Measurements from ENCODE around the gene SLC37A3. TPM values are rescaled to one million over a fixed set of nuclear protein-coding genes. Genes with fewer than 3 reads are reported as not detected.
"Not testable (repeated sequence)": the region's sequence is repeated elsewhere in the genome, so short reads cannot be mapped to it uniquely, and the experiment has no call there.

Gene SLC37A3
- total and polyA plus RNA-seq, 7 experiments from 2014 or later, result 18.5 to 72.7 (median 31.8) TPM

DNA sequence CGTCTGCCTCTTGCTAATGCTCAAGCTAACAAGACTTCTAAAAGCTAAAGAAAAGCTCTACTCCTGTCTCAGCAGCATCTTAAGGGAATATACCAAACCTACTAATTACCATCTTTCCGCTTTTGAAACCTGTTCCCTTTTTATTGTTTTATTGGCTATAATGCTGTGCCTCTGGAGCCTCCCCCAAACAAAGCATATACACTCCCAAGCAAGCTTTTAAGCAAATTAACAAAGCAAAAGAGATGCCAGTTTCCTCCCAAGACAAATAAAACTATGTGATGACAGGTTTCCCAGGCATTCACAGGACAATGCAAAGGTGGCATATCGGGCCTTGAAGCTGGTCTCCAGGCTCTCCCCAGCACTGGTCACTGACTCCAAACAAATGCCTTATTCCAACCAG lies 52.9 kb downstream of the SLC37A3 start:
- Histone ChIP-seq H3K36me3 (ENCODE audit: control insufficient read depth in 2 of 3, insufficient read depth in 3 of 3, low read length in 3 of 3) (peaks cover 6 to 74% (median 20%) of the 10 kb centered on the region in 3 experiments), H3K4me3 (ENCODE audit: low read length) (no peak overlapping the region), H3K27ac (ENCODE audit: low read depth, low read length) (no peak overlapping the region), H3K27me3 (ENCODE audit: control insufficient read depth in 2 of 2, insufficient read depth in 2 of 2, low read length in 2 of 2) (no peaks in the 10 kb centered on the region), H3K4me1 (ENCODE audit: control insufficient read depth in 2 of 2, insufficient read depth in 2 of 2, low read length in 2 of 2) (no peaks in the 10 kb centered on the region), H3K9me3 (ENCODE audit: control insufficient read depth in 2 of 3, low read length in 3 of 3) (no peaks in the 10 kb centered on the region)
- ChIA-PET CTCF (no interaction called here), POLR2A (no interaction called here)
- H3K36me3 Mint-ChIP-seq, result peaks cover 12 to 57% (median 35%) of the 10 kb centered on the region in 5 donors
- H3K4me1 Mint-ChIP-seq, result peaks cover 0 to 15% (median 2%) of the 10 kb centered on the region in 7 donors
- DNase-seq (no peak), ATAC-seq (no peak)
- H3K27me3 Mint-ChIP-seq, result no peaks in the 10 kb centered on the region
- intact Hi-C loops (cut with micrococcal nuclease), result no loop called here
- no peaks in the 10 kb centered on the region for H3K9me3 Mint-ChIP-seq
- no peak overlapping the region for H3K4me3 Mint-ChIP-seq
- H3K27ac Mint-ChIP-seq, result peak overlapping the region in 1 of 9 donors; percentile 42

DNA sequence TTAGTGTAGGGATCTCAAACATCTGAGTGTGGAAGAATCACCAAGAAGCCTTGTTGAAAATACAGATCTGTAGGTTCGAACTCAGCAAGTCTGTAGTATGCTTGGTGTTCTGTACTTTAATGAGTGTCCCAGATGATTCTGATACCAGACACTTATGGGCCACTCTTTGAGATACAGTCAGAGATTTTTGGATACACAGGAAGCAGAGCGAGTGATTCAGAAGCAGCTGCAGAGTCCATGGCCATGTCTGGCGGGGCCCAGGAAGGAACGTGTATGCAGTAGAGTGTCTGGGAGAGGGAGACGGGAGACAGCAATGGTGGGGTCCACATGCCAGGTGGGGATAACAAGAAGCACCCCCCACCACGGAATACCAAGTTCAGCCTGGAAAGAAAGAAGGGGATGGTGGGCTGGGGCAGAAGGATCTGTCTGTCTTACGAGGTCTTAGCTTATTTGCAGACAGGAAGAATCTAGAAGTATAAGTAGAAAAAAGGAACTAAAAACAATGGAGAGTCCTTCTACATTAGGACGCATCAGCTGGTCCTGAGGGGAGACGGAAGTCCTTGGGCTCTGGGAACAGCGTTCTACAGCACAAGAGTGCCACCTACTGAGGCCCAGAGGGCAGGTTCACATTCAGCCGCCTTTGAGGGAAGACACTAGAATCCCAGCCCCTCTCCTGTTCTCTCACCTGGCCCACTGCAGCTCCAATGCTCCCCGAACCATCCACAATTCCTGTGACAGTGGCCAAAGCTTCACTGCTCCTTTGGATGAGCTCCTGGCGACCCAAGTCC lies 55.4 kb downstream of the SLC37A3 start:
- intact Hi-C loops (cut with micrococcal nuclease), result no loop called here
- ChIA-PET POLR2A (interaction anchor here (0.7 to 1.5 kb wide), 3 partner anchors 23 to 60 kb away, joined by 3 to 12 read pairs (median 3); no protein-coding TSS in a partner anchor), CTCF (no interaction called here)
- ATAC-seq (peak; percentile 88), DNase-seq (no peak)
- no peak overlapping the region for H3K27ac Mint-ChIP-seq
- H3K4me3 Mint-ChIP-seq, result no peak overlapping the region
- peaks cover 12 to 54% (median 34%) of the 10 kb centered on the region in 5 donors for H3K36me3 Mint-ChIP-seq
- H3K9me3 ChIP-seq (ENCODE audit: control insufficient read depth in 2 of 3, low read length in 3 of 3), result no peaks in the 10 kb centered on the region
- no peaks in the 10 kb centered on the region for H3K27me3 ChIP-seq (ENCODE audit: control insufficient read depth in 2 of 2, insufficient read depth in 2 of 2, low read length in 2 of 2)
- H3K27me3 Mint-ChIP-seq, result no peaks in the 10 kb centered on the region
- H3K4me1 ChIP-seq (ENCODE audit: control insufficient read depth in 2 of 2, insufficient read depth in 2 of 2, low read length in 2 of 2), result no peaks in the 10 kb centered on the region
- H3K4me3 ChIP-seq (ENCODE audit: low read length), result no peak overlapping the region
- peaks cover 0 to 52% (median 8%) of the 10 kb centered on the region in 3 experiments for H3K36me3 ChIP-seq (ENCODE audit: control insufficient read depth in 2 of 3, insufficient read depth in 3 of 3, low read length in 3 of 3)
- H3K4me1 Mint-ChIP-seq, result peaks cover 0 to 2% (median 0%) of the 10 kb centered on the region in 7 donors
- H3K9me3 Mint-ChIP-seq, result no peaks in the 10 kb centered on the region
- no peak overlapping the region for H3K27ac ChIP-seq (ENCODE audit: low read depth, low read length)

- intact Hi-C loops (cut with micrococcal nuclease); H3K9me3 Mint-ChIP-seq; POLR2A ChIA-PET; H3K27me3 ChIP-seq (ENCODE audit: control insufficient read depth in 2 of 2, insufficient read depth in 2 of 2, low read length in 2 of 2); H3K4me1 ChIP-seq (ENCODE audit: control insufficient read depth in 2 of 2, insufficient read depth in 2 of 2, low read length in 2 of 2); H3K27ac ChIP-seq (ENCODE audit: low read depth, low read length); ATAC-seq; H3K27ac Mint-ChIP-seq; H3K4me3 Mint-ChIP-seq; DNase-seq; H3K4me3 ChIP-seq (ENCODE audit: low read length); H3K4me1 Mint-ChIP-seq; CTCF ChIA-PET; H3K27me3 Mint-ChIP-seq; H3K9me3 ChIP-seq (ENCODE audit: control insufficient read depth in 2 of 3, low read length in 3 of 3): not testable (repeated sequence)
- H3K36me3 ChIP-seq (ENCODE audit: control insufficient read depth in 2 of 3, insufficient read depth in 3 of 3, low read length in 3 of 3), result peaks cover 0 to 53% (median 0%) of the 10 kb centered on the region in 3 experiments
- H3K36me3 Mint-ChIP-seq, result peaks cover 16 to 55% (median 37%) of the 10 kb centered on the region in 5 donors
Observed at GRCh38 chr7:140338959-140339358, 59.4 kb downstream of the SLC37A3 start.

GRCh38 chr7:140334341-140335057 lies 63.8 kb downstream of the SLC37A3 start:
- H3K27ac Mint-ChIP-seq, result peak overlapping the region in 1 of 9 donors; percentile 6
- H3K27me3 Mint-ChIP-seq, result no peaks in the 10 kb centered on the region
- no peak overlapping the region for H3K4me3 Mint-ChIP-seq
- H3K4me1 Mint-ChIP-seq, result peaks cover 0 to 7% (median 0%) of the 10 kb centered on the region in 7 donors
- intact Hi-C loops (cut with micrococcal nuclease), result no loop called here
- Histone ChIP-seq H3K36me3 (ENCODE audit: control insufficient read depth in 2 of 3, insufficient read depth in 3 of 3, low read length in 3 of 3) (peaks cover 0 to 20% (median 0%) of the 10 kb centered on the region in 3 experiments), H3K27me3 (ENCODE audit: control insufficient read depth in 2 of 2, insufficient read depth in 2 of 2, low read length in 2 of 2) (no peaks in the 10 kb centered on the region), H3K27ac (ENCODE audit: low read depth, low read length) (no peak overlapping the region), H3K4me3 (ENCODE audit: low read length) (no peak overlapping the region), H3K9me3 (ENCODE audit: control insufficient read depth in 2 of 3, low read length in 3 of 3) (no peaks in the 10 kb centered on the region), H3K4me1 (ENCODE audit: control insufficient read depth in 2 of 2, insufficient read depth in 2 of 2, low read length in 2 of 2) (no peaks in the 10 kb centered on the region)
- peaks cover 8 to 29% (median 15%) of the 10 kb centered on the region in 5 donors for H3K36me3 Mint-ChIP-seq
- H3K9me3 Mint-ChIP-seq, result no peaks in the 10 kb centered on the region
- ChIA-PET CTCF (no interaction called here), POLR2A (no interaction called here)
- ATAC-seq (no peak), DNase-seq (no peak)

GRCh38 chr7:140333686-140334085 lies 64.6 kb downstream of the SLC37A3 start:
- peaks cover 0 to 7% (median 0%) of the 10 kb centered on the region in 7 donors for H3K4me1 Mint-ChIP-seq
- H3K4me3 Mint-ChIP-seq, result no peak overlapping the region
- ChIA-PET POLR2A (no interaction called here), CTCF (no interaction called here)
- H3K4me3 ChIP-seq (ENCODE audit: low read length), result no peak overlapping the region
- no peaks in the 10 kb centered on the region for H3K9me3 ChIP-seq (ENCODE audit: control insufficient read depth in 2 of 3, low read length in 3 of 3)
- no peaks in the 10 kb centered on the region for H3K27me3 Mint-ChIP-seq
- H3K4me1 ChIP-seq (ENCODE audit: control insufficient read depth in 2 of 2, insufficient read depth in 2 of 2, low read length in 2 of 2), result no peaks in the 10 kb centered on the region
- no peaks in the 10 kb centered on the region for H3K9me3 Mint-ChIP-seq
- no peak overlapping the region for H3K27ac Mint-ChIP-seq
- peaks cover 0 to 20% (median 0%) of the 10 kb centered on the region in 3 experiments for H3K36me3 ChIP-seq (ENCODE audit: control insufficient read depth in 2 of 3, insufficient read depth in 3 of 3, low read length in 3 of 3)
- no peaks in the 10 kb centered on the region for H3K27me3 ChIP-seq (ENCODE audit: control insufficient read depth in 2 of 2, insufficient read depth in 2 of 2, low read length in 2 of 2)
- intact Hi-C loops (cut with micrococcal nuclease), result no loop called here
- peaks cover 8 to 29% (median 15%) of the 10 kb centered on the region in 5 donors for H3K36me3 Mint-ChIP-seq
- no peak for ATAC-seq
- DNase-seq, result no peak
- no peak overlapping the region for H3K27ac ChIP-seq (ENCODE audit: low read depth, low read length)

DNA sequence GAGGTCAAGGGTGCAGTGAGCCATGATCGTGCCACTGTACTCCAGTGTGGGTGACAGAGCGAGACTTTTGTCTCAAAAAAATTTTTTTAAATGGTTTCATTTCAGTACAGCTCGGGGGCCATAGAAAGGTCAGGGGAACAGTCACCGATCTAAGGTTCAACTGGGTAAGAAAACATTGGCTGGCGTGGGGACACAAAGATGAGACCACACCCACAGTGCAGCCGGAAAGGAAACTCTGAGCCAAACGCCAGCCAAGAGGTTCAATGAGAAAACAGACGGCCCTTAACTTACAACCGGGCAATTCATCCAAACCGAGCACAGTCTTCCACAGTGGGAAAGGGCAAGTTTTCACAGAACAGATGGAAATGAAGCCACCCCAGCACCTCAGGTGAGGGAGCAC lies 65.1 kb downstream of the SLC37A3 start:
- H3K4me3 Mint-ChIP-seq, result no peak overlapping the region
- Histone ChIP-seq H3K9me3 (ENCODE audit: control insufficient read depth in 2 of 3, low read length in 3 of 3) (no peaks in the 10 kb centered on the region), H3K4me3 (ENCODE audit: low read length) (no peak overlapping the region), H3K4me1 (ENCODE audit: control insufficient read depth in 2 of 2, insufficient read depth in 2 of 2, low read length in 2 of 2) (no peaks in the 10 kb centered on the region), H3K36me3 (ENCODE audit: control insufficient read depth in 2 of 3, insufficient read depth in 3 of 3, low read length in 3 of 3) (peaks cover 0 to 20% (median 0%) of the 10 kb centered on the region in 3 experiments), H3K27me3 (ENCODE audit: control insufficient read depth in 2 of 2, insufficient read depth in 2 of 2, low read length in 2 of 2) (no peaks in the 10 kb centered on the region), H3K27ac (ENCODE audit: low read depth, low read length) (no peak overlapping the region)
- H3K9me3 Mint-ChIP-seq, result no peaks in the 10 kb centered on the region
- ATAC-seq (no peak), DNase-seq (no peak)
- intact Hi-C loops (cut with micrococcal nuclease), result no loop called here
- no peaks in the 10 kb centered on the region for H3K27me3 Mint-ChIP-seq
- CTCF ChIA-PET, result no interaction called here
- H3K27ac Mint-ChIP-seq, result no peak overlapping the region
- peaks cover 8 to 27% (median 15%) of the 10 kb centered on the region in 5 donors for H3K36me3 Mint-ChIP-seq
- POLR2A ChIA-PET, result no interaction called here
- peaks cover 0 to 7% (median 0%) of the 10 kb centered on the region in 7 donors for H3K4me1 Mint-ChIP-seq

All from naive thymus-derived CD4-positive, alpha-beta T cell (primary cell).